Skin of body (tissue), 2 donors: Measurements from ENCODE around the gene POLDIP2. TPM values are rescaled to one million over a fixed set of nuclear protein-coding genes. Genes with fewer than 3 reads are reported as not detected.
"Not testable (repeated sequence)": the region's sequence is repeated elsewhere in the genome, so short reads cannot be mapped to it uniquely, and the experiment has no call there.

Source experiments
- DNase-seq: peaks from one replicate; lab custom pipeline; 2025; lab: John Stamatoyannopoulos, UW
- total RNA-seq: library from RNA; depleted of rRNA; stranded (reverse); fragments of >200 nt; gene quantifications from one replicate; pipeline ENCODE4 v1.2.3, GENCODE V29; 2014

Gene POLDIP2
- total RNA-seq, 1 donor from 2014 or later: 29.6 TPM

DNA sequence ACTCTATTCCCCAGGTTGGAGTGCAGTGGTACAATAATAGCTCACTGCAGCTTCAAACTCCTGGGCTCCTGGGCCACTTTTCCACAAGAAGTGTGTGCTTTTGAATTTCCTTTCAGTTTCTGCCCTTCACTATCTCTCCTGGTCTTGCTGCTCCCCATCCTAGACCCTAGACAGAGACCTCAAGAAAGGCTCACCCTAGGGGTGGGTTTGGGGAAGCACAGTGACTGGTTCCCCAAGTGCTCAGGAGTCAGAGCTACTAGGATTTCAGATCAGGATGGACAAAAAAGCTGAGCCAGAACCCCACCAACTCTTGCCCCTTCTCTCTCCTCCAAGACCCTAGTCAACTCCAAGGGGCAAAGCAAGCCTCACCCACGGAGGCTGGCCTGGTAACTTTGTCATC lies 9.3 kb upstream of the POLDIP2 start:
- no peak for DNase-seq

DNA sequence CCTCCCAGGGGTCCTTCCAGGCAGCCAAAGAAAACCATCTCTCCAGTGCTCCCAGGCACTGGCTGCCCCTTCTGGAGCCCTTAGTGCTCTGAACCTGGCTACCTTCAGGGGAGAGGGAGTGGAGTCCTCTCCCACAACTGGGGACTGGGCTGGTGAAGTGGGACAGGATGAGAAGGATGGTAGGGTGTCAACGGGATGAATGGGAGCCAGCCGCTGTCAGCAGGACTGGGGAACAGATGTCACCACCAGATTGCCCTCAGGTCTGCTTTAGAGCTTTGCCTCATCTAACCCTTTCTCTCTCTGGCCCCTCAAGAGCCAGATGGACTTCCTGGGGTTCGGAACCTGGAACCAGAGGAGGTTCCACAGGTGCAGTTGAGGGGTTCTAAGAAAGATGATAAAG lies 8.2 kb upstream of the POLDIP2 start:
- DNase-seq: no peak

DNA sequence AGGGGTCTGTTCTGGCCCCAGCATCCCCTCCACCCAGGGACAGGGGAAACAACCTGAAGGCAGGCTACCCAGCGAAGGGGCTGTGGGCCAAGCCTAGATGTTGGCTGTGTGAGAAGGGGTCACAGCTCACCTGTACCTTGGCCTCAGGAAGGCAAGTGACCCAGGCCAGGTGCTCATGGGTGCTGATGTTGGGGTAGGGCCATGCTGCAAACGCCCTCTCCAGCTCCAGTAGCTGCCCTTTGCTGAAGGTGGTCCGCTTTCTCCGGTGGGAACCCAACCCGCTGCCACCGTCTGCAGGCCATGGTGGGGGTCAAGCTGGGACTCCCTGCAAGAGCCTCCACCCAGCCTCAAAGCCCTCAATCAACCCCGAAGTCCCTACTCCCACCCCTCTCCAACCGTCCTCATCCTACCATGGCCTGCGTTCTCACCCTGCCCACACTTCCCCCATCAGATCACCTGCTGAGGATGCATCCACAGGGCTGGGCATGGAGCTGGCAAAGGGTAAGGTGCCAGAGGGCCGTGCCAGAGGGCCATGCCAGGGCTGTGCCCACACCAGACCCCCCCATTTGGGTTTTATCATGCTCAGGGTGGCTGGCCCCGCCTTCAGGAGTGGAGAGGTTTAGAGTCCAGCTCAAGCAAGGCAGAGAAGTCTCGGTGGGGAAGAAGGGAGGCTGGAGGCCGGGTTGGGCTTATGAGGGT lies 7.5 kb upstream of the POLDIP2 start, which contains the start of gene SEBOX:
Gene SEBOX (minus strand): TSS at position 535 of the 699 bp plus-strand sequence. CDS start 48 bp downstream, at position 487.
- no peak for DNase-seq

DNA sequence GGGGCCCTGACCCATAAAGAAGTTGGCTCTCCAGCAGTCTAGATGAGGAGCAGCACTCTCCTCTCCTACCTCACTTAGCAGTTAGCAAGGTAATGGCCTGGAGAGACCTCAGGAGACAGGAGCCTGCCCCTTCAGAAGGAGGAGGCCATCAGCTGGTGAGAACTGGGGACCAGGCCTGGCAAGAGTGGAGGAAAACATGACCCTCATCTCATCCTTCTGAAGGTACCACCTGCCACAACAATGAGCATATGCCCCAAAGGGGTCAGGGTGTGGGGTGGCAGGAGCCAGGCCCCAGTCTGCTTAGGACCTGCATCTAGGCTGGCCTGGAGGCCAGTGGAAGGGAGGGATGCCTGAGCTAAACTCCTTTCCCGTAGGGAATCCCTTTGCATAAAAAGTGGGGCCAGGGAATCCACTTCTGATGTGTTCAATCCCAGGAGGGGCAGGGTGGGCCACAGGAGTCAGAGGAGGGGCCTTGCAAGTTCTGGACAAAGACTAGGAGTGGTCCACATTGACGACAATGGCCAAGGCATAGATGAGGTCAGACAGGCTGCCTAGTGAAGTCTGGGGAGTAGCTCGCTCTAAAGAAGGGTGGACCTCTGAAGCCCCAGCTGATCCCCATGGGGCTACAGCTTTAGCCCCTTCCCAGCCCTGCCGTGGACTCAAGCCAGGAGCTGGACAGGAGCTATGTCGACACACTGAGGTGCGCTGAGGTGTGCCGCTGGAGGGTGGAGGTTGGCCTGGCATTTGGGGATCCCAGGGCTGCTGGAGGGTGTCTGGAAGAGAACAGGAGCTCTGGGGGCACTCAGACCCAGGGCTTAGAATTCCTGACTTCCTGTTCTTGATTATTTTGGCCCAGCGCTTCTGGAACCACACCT lies 6.7 kb upstream of the POLDIP2 start:
- DNase-seq: no peak

DNA sequence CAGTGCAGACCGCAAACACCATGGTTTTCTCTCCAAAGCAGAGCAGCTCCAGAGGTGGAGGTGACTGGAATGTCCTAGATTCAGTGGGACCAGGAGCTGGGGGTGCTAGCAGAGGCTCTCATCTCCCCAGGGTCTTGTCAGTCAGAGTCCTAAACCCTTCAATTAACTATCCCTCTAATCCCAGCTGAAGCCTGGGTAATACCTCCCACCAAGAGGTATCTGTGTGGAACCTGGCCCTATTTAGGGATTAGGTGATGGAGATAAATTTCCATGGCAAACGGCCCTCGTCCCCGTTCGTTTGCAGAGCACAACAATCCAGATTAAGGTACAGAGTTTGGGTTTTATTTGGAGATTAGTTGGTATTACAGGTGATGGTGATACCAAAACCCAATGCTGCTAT lies 5.9 kb upstream of the POLDIP2 start:
- no peak for DNase-seq

DNA sequence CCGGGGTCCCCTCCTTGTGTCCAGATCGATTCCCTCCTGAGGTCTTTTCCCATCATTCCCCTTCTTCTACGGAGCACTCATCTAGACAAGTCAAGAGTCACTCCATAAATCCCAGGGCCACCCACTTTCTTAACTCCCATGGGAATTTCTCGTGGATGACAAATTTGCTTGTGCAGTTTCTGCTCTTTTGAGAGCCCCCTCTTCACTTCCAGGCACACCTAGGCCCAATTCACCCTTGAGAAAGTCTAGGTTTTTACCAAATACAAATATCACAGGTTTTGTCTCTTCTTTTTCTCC lies 522 bp upstream of the POLDIP2 start:
- DNase-seq: no peak

DNA sequence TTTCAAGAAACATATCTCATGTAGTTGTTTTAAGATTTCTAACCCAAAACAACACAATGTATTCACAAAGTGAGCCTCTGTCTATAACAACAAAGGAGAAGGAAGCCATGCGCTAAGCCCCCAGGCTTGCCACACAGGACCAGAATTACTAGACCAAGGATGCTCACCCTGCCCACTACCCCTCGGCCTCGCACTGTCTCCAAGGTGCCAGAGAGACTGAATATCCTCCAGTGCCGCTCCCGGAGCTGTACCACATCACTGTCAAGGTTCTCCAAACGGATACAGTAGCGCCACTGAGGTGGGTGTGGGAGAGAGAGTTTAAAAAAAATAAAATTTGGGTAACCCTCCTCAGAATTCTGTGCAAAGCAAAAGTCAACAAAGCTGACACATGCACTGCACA lies 7.1 kb downstream of the POLDIP2 start:
- DNase-seq: no peak

DNA sequence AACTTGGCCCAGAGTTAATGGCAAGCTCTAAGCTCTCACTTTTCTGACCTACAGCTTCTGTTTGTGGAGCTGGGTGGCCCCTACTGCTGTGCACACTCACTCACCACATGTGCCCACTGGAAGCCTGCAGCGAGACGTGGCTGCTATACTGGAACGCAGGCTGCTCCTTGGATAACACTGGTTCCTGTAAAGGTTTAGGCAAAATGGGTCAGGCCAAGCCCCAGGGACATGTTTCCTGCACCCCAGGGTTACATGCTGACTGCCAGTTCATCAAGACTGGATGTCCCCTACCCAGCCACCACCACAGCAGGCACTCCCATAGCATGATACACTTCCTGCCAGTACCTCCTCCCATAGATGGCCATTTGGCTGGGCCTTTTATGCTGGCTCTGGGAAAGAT lies 8.3 kb downstream of the POLDIP2 start:
- DNase-seq: no peak

DNA sequence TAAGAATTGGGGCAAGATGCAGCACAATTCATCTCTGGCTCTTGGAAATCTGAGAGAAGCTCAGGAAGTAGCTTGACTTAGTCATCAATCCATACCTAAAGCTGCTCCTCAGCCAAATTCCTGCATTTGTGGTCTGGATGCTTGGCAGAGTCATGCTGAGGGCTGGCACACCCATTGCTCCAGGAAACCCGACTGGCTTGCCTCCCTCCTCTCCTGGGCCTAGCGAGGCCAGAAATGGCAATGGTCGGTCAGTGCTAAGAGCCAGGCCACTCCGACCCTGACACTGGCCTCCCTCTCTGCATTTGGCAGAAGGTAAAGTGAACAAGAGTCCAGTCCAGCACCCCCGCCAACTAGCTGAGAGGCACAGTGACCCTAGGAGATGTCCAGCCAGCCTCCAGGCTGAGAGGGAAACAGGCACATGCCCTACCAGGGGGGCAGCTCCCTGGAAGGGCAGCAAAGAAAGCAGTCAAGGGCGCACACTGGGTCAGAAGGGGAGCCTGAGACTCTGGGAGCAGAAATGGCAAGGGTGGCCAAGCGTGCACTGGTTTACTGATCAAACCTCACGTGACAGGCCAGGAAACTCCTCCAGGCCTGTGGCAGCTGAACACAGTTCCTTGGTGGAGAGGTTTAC lies 10.0 kb downstream of the POLDIP2 start:
- DNase-seq: no peak

DNA sequence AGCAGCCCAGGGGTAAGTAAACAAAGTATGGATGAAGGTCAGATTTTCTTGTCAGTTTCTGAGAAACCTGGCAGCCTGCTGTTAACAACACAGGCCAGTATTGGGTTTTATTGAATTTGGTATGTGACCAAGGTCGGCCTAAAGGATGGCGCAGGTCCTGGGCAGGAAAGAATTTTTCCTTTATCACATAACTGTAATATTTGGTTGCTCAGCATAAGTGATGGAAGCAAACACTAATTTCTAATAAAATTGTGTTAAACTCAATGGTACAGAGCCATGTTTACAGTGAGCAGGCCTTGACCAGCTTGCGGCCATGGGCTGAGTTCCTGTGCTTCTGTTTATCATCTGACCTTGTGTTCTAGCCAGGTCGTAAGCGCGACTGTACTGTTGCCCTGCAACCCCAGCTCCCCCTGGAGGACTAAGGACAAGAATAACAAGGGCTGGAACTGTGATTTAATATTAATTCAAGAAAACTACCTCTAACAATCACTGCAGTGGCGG lies 10.5 kb downstream of the POLDIP2 start:
- DNase-seq: no peak

DNA sequence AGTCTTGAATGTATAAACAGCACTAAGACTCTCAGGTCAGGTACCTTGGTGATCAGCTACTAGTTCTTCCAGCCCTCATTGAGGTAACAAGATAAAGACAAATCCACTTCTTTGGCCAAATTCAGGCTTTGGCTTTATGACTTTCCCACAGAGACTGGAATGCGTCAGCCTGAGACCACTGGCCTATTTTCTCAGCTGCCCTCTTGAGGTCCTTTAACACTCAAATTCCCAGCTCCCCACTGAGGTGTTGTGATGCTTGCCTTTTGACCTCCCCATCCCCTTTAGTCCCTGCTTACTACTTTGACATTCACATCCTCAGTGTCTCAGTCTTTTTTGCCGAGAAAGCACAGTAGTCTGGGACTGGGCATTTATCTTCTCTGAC lies 11.1 kb downstream of the POLDIP2 start:
- DNase-seq: no peak

DNA sequence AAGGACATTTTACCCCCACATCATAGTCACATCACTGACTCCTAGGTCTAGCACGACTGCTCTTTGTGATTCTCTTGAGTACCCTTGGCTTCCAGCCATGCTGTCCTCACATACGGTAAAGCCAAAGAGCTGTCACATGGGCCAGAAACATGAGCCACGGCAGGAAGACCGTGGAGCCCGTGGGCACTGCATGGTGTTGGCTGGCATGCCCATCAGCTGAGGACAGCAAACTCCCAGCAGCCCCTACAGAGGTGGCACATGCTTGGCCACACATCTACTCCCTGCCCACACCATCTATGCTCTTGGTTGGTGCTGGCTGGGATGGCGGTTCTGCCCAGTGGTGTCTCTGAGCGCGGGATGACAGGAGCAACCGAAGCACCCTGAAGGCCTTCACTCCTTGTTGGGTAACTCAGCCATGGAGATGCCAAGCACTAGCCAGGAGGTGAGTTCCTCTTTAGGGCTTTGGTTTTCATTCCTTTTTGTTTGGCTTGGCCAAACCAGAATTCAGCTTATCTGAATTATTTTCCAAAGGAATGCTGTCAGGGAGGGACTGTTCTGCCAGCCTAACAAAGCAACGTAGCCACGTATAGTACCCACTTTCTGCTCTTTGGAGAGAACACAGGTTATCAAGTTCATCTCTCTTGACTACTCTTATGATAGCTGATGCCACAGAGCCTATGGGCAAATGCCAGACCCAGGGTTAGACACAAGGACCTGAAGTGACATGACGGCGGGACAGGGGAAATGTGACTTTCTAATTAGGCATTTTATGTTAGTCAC lies 11.7 kb downstream of the POLDIP2 start:
- no peak for DNase-seq

DNA sequence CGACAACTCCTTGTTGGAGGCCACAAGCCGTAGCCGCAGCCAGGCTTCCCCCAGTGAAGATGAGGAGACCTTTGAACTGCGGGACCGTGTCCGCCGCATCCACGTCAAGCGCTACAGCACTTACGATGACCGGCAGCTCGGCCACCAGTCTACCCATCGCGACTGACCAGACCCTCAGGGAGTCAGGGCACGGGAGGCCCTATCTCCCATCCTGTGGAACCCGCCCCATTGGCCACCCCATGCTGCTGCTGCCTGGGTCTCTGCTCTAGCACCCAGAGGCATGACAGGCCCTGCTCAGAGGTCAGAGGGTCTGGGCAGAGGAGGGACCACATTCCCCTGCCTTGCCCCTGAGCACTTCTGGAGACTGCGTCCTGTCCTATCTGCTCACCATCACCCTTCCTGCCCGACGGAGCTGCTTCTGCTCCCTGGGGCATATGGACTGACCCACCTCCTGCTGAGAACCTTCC lies 12.9 kb downstream of the POLDIP2 start:
- DNase-seq: no peak

DNA sequence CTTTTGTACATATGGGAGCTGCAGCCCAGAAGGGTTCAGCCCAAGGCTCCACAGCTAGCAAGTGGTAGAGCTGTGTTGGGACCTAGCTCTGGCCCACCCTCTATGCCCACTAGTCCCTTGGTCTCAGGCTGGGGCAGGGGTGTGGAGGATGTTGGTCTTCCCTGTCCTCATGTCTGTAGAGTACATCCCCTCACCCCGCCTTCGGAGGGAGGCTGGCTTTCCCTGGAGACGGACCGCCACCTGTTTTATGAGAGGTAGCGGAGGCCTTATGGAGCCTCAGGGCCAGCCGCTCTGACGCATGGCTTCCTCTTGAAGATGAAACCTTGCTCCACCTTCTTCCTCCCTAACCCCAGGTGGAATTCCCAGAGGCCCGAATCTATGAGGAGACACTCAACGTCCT lies 13.3 kb downstream of the POLDIP2 start:
- no peak for DNase-seq

DNA sequence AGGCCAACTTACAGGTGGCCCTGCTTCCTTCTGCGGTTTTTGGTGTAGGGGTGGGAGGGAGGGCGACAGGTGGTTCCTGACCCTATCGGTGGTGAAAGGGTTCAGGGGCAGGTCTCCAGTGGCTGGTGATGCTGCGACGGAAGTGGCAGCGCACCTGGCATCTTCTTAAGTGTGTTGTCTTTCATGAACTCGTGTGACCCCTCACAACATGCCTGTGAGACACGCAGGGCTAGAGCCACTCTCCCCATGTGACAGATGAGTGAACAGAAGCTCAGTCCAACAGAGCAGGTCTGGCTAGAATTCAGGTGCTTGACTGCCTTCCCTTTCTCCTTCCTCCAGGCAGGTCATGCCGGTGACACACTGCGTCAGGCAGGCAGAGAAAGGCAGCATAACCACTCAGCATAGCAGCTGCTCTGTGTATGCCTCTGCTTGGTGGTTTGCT lies 13.8 kb downstream of the POLDIP2 start:
- DNase-seq: no peak

DNA sequence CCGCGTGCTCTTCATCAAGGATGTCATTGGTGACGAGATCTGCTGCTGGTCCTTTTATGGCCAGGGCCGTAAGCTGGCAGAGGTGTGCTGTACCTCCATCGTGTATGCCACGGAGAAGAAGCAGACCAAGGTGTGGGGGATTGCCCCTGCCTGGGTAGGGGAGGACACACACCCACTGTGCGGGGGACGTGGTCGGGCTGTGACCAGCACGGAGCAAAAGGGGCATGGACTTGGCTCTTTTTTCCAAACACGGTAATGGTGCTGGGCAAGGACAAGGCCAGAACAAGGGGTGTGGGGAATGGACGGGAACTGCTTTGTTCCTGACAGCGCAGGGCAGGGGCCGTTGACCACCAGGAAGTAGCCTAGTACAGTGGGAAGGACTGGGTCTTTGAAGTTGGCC lies 15.0 kb downstream of the POLDIP2 start:
- DNase-seq: no peak

DNA sequence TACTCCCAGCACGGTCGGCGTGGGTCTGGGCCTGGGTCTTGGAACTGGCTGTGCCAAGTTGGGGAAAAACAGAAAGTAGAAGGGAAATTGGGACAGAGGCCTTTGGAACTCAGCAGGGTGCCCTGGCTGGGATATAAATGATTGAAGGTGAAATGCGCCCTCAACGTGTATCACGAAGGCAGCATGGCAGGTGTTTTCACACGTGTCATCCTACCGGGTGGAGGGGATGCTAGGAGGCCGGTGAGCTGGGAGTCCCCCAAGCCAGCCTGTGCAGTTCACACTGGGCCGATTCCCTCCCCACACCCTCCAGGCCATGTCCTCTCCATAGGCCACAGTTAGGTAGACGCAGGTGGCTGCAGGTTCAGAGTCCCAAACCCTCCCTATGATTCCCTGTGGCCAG lies 15.8 kb downstream of the POLDIP2 start:
- DNase-seq: no peak

DNA sequence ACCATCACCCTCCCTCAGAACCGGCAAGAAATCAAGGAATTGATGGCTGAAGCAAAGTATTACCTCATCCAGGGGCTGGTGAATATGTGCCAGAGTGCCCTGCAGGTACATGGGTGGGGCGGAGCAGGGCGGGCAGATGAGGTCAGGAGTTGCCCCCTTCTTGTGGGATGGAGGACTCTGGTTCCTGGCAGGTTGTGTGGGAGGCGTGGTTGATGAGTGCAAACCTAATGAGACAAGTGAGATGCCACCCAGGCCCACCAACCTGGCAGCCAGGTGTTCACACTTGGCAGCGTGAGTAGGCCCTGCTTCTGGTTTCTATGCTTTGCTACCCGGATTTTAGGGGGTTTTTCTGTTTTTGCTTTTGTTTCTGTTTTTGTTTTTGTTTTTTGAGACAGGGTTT lies 17.0 kb downstream of the POLDIP2 start:
- DNase-seq: no peak

DNA sequence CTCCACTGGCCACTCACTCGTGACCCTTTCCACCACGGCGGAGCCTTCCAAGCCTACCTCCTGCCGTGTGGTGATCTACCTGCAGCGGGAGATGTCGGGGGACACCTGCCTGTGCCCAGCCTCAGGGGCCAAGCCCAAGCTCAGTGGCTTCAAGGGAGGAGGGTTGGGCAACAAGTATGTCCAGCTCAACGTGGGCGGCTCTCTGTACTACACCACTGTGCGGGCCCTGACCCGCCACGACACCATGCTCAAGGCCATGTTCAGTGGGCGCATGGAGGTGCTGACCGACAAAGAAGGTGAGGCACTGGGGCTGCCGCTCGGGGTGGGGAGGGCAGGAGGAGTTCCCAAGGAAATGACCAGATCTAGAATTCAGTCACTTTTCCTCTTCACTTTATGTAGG lies 17.9 kb downstream of the POLDIP2 start:
- DNase-seq: no peak

DNA sequence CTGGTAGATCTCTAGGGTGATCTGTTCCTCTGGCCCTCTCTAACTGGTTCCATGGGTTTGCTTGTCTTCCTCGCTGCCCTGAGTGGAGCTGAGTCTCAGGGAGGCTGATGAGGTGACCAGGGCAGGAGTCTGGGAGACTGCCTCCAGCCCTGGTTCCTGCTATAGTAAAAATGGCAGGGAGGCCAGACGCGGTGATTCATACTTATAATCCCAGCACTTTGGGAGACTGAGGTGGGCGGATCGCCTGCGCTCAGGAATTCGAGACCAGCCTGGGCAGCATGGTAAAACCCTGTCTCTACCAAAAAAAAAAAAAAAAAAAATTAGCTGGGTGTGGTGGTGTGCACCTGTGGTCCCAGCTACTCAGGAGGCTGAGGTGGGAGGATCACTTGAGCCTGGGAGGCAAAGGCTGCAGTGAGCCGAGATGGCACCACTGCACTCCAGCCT lies 18.5 kb downstream of the POLDIP2 start:
- DNase-seq: not testable (repeated sequence)

DNA sequence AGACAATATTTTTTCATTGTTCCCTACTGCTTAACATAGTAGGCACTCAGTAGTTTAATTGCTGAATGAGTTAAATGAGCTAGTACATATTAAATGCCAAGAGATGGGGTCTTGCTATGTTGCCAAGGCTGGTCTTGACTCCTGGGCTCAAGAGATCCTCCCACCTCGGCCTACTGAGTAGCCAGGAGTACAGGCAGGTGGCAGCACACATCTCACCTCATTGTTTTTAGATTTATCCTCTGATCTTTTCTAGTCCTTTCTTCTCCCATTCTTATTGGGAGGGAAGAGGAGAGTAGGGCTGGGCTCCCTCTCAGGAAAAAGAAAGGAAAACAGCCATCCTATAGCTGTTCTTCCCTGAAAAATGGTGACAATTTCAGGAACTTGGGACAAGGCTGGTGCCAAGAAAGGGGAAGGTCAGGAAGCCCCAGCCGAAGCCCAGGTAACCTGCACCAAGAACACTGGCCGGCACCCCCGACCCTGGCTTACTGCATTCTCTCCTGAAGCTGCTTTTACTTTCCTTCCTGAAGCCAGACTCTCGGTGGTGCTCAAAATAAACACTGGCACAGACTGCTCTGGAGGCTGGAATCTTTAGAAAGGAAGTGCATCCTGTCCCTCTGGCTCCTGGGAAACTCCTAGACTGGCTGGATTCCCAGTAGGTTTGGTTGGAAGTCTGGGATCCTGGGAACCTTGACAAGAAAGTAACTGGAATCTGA lies 19.1 kb downstream of the POLDIP2 start:
- no peak for DNase-seq
